GM12865 (cell line): Measurements from ENCODE around the gene MUC4.

Experiments used
- DNase-seq: peaks from one replicate; pipeline ENCODE4 v3.0.0; 2010; ENCODE audit warnings: low read depth
- H3K4me3 ChIP-seq: 2 replicates; pipeline ENCODE4 v1.5.1; 2011; ENCODE audit warnings: mild to moderate bottlenecking, low read depth, low read length, control low read depth
- TF ChIP-seq, protein P1 (sequence below): IDR thresholded peaks from 2 replicates; pipeline ENCODE4 v1.5.1; 2011; ENCODE audit warnings: low read length, control low read depth, low read depth, inconsistent platforms; ENCODE audit not compliant: insufficient read depth; ENCODE audit errors: missing control alignments

Gene MUC4

GRCh38 chr3:195698647-195699387 is 112.9 kb downstream of the MUC4 start:
- TF ChIP-seq, protein P1, sequence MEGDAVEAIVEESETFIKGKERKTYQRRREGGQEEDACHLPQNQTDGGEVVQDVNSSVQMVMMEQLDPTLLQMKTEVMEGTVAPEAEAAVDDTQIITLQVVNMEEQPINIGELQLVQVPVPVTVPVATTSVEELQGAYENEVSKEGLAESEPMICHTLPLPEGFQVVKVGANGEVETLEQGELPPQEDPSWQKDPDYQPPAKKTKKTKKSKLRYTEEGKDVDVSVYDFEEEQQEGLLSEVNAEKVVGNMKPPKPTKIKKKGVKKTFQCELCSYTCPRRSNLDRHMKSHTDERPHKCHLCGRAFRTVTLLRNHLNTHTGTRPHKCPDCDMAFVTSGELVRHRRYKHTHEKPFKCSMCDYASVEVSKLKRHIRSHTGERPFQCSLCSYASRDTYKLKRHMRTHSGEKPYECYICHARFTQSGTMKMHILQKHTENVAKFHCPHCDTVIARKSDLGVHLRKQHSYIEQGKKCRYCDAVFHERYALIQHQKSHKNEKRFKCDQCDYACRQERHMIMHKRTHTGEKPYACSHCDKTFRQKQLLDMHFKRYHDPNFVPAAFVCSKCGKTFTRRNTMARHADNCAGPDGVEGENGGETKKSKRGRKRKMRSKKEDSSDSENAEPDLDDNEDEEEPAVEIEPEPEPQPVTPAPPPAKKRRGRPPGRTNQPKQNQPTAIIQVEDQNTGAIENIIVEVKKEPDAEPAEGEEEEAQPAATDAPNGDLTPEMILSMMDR, result no peak
- DNase-seq, result no peak
- no peak overlapping the region for H3K4me3 ChIP-seq

GRCh38 chr3:195698325-195698646 is 113.4 kb downstream of the MUC4 start:
- DNase-seq, result no peak
- no peak overlapping the region for H3K4me3 ChIP-seq
- TF ChIP-seq, protein P1, result no peak

- H3K4me3 ChIP-seq, result no peak overlapping the region
- TF ChIP-seq, protein P1, result no peak
- DNase-seq, result no peak
These were observed 114.0 kb downstream of the MUC4 start for GRCh38 chr3:195697582-195698324.
